ENCODE data around the gene RAB40C.
A peak's percentile ranks its signal among the peaks of the same experiment; 100 is the strongest.

RAB40C gene, protein sequence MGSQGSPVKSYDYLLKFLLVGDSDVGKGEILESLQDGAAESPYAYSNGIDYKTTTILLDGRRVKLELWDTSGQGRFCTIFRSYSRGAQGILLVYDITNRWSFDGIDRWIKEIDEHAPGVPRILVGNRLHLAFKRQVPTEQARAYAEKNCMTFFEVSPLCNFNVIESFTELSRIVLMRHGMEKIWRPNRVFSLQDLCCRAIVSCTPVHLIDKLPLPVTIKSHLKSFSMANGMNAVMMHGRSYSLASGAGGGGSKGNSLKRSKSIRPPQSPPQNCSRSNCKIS

GRCh38 chr16:589658-590187 is at the start of gene RAB40C:
RAB40C (plus strand) TSS chr16:590066; CDS start chr16:590292, 226 bp downstream.
- DNase-seq: peak; percentile 92

GRCh38 chr16:540645-541340 is 49.1 kb upstream of the RAB40C start:
- DNase-seq: no peak

GRCh38 chr16:543301-544164 is 46.3 kb upstream of the RAB40C start:
- no peak for DNase-seq

DNA sequence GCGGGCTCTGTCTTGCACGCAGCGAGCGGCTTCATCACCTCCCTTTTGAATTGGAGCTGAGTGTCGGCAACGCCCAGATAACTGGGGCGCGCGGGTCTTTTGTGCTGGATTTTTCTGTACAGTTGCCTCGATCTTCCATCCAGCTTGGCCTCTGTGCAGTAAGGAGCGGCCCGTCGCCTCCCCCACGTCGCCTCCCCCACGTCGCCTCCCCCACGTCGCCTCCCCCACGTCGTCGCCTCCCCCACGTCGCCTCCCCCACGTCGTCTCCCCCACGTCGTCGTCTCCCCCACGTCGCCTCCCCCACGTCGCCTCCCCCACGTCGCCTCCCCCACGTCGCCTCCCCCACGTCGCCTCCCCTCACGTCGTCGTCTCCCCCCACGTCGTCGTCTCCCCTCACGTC is 45.3 kb upstream of the RAB40C start:
- DNase-seq: no peak

GRCh38 chr16:546909-547770 is 42.7 kb upstream of the RAB40C start:
- DNase-seq: no peak

- DNase-seq: no peak
Observed at GRCh38 chr16:548586-548985, 41.3 kb upstream of the RAB40C start.

DNA sequence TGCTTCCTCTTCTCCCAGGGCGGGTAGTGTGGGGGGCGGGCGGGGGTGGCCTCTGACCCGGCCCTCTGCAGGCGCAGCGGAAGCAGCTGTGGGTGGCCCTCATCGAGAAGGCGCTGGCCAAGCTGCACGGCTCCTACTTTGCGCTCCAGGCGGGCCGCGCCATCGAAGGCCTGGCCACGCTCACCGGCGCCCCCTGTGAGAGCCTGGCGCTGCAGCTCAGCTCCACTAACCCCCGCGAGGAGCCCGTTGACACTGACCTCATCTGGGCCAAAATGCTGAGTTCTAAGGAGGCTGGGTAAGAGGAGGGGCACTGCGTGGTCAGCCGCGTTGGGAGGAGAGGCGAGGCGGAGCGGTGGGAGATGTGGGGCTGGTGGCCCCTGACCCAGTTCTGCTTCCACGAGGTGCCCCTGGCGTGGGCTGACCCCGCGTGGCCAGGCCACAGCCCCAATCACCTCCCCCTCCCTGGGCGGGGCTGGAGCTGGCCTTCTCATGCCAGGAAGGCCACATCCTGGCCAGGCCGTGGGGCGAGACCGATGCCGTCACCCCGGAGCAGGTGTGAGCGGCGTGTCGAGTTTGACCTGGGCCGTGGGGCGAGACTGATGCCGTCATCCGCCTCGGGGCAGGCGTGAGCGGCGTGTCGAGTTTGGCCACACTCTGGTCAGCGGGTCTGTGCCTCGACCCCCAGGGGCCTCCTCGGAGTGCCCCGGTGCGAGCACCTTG is 40.2 kb upstream of the RAB40C start:
- DNase-seq: no peak

DNA sequence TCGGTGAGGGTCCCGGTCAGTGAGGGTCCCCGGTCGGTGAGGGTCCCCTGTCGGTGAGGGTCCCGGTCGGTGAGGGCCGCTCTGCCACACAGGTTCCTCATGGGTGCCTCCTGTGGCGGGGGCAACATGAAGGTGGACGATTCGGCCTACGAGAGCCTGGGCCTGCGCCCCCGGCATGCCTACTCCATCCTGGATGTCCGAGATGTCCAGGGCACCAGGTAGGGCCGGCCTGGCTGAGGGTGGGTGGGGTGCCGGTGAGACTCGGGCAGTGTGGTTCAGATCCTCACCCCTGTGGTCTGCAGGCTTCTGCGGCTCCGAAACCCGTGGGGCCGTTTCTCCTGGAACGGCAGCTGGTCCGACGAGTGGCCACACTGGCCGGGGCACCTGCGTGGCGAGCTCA is 38.7 kb upstream of the RAB40C start:
- DNase-seq: no peak

- DNase-seq: no peak
Observed at GRCh38 chr16:552171-552570, 37.7 kb upstream of the RAB40C start.

DNA sequence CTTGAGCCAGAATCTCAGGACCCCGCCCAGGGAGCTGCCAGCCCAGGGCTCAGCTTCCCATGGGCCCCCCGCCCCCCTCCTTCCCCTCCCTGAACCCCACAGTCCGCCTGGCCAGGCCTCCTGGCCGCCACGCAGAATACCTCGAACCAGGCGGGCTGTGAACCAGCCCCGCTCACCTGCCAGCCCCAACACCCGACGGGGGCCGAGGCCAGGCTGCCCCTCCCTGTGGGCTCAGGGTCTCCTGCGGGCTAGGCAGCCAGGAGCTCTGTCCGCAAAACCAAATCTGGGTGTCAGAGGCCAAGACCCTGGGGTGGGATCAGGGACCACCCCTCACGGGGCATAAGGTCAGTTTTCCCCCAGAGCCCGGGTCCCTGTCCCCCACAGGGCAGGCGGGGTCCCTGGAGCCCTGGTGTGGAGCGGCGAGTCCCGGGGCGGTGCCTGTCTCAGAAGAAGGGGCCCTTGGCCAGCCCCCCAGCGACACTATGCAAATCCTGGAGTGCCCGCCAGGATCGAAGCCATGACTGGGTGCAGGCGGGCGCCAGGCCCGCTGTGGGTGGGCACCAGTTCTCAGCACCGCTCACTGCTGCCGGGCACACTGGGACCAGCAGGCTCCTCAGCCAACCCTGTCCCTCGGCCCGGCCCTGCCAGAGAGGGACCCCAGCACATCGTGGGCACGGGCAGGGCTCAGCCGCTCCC is 36.1 kb upstream of the RAB40C start:
- no peak for DNase-seq

DNA sequence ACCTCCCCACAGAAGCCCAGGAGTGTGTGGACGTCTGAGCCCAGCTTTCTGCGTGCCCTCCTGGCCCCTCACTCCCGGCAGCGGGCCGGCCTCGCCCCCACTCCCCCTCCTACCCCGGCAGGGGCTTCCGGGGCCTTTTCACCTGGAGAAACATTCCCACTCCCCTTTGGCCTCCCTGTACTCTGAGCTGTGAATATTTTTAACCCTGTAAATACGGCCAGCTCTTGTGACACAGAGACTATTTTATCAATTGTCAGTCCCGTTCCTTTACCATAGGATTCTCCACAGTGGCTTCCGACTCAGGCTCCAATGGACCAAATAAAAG is 35.6 kb upstream of the RAB40C start:
- DNase-seq: no peak

- no peak for DNase-seq
Observed at GRCh38 chr16:554640-555365, 35.1 kb upstream of the RAB40C start.

- DNase-seq: no peak
Observed at GRCh38 chr16:555528-556473, 34.1 kb upstream of the RAB40C start.

DNA sequence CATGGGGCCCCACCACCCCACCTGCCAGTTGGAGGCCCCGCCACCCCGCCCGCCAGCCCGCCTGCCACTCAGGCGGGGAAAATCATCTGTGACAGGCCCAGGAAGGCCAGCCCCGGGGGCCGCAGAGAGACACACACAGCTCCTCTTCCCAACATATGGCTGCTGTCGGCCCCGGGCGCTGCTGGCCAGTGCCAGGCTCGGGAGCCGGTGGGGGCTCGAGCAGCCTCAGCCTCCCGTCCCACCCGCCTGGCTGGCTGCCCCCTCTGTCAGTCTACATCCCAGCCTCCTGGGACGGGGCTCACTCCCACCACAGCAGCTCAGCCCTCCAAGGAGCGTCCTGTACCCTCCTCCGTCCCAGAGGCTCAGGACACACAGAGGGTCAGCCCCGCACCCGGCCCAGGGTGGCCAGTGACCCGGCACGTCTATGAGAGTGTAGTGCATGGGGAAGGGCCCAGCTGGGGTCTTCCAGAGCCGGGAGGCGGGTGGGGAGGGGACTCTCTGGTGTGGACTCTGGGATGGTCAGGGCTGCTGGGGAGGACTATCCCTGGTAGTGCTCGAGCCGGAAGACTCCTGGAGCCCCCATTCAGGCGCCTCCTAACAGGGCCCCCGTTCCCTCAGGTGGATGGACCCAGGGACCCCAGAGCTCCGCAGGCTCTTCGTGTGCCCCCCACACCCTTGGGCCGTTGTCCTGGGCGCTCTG is 33.2 kb upstream of the RAB40C start:
- DNase-seq: no peak

DNA sequence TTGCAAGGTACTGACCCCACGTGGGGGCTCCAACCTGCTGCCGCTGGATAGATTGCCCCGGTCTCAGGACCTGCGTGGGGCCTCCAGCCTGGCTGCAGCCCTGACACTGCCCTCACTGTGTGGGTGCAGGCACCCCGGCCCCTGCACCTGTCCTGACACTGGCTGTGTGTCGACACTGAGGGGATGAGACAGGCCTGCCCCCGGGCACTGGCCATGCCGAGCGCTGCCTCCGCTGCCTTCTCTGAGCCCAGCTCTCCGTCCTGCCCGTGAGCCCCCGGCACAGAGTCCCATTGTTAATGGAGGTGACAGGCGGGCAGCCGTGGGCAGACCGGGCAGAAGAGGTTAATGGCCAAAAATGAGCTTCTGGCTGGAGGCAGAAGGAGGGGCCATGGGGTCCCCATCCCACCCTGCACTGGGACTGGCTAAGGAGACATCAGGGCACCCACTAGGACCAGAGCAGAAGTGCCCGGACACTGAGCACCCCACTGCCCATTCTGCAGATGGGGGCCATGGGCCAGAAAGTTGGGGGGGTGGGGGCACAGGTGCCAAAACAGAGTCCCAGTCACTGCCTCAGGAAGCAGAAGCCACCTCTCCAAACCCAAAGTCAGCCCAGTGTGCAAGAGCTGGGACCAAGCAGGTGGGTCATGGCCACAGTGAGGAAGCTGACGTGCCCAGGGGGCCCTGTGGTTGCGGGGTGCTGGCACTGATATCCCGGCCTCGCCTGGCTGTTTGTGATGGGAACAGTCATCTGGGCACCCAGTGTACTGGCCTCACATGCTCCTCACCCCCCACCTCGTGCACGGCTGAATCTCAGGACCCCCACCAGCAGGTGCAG is 32.2 kb upstream of the RAB40C start:
- DNase-seq: no peak

DNA sequence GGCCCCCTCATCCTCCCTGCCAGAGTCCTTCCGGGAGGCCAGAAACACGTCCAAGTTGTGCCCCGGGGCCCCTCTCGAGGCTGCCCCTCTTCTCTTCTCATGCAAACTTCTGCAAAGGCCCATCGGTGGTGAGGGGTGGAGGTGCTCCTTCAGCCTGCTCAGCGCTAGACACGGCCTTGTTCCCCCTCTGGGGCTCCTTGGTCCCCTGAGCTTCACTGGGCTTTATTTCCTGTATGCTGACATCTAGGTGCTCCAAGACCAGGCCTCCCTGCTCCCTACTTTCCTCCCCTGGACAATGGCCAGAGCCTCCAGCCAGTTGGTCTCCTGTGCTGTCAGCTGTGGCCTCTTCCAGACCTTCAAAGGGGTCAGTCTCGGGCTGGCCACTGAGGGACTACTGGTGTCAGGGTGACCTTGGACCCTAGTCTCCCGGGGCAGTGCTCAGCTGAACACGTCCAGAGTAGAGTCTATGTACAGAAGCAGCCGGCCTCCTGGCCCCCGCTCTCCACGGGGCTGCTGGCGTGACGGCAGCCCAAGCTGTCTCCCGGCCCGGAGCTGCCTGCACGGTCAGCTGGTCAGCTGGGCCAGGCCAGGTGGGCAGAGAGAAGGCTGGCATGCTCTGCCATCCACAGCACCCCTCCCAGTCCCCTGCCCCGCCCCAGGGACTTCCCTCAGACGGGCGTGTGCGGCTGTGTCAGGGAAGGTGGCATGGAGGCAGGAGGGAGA is 31.4 kb upstream of the RAB40C start:
- DNase-seq: no peak

- no peak for DNase-seq
Observed at GRCh38 chr16:559021-559380, 30.9 kb upstream of the RAB40C start.
